Smooth muscle cell (in vitro differentiated cells): ENCODE data around the gene PSMD4. TPM values are rescaled to one million over a fixed set of nuclear protein-coding genes. Genes with fewer than 3 reads are reported as not detected.

Source experiments
- DNase-seq: peaks from one replicate; lab custom pipeline; 2025; ENCODE audit not compliant: unreplicated experiment; lab: John Stamatoyannopoulos, UW
- H2AFZ ChIP-seq: fragments of 200-600 bp; sonication (generic); 2 replicates; pipeline ENCODE4 v1.6.0; 2016; ENCODE audit warnings: antibody characterized with exemption, low read depth, mild to moderate bottlenecking
- H3F3A ChIP-seq: fragments of 200-600 bp; sonication (generic); 2 replicates; pipeline ENCODE4 v1.6.0; 2017; ENCODE audit warnings: antibody characterized with exemption, low read depth
- H3K27ac ChIP-seq: fragments of 200-600 bp; sonication (generic); 2 replicates; pipeline ENCODE4 v1.5.1; 2016; ENCODE audit warnings: low read depth, mild to moderate bottlenecking
- H3K27me3 ChIP-seq: fragments of 200-600 bp; sonication (generic); 2 replicates; pipeline ENCODE4 v1.6.1; 2016; ENCODE audit warnings: low read depth, mild to moderate bottlenecking
- H3K36me3 ChIP-seq: fragments of 200-600 bp; sonication (generic); 2 replicates; pipeline ENCODE4 v1.5.1; 2016; ENCODE audit warnings: low read depth
- H3K4me1 ChIP-seq: fragments of 200-600 bp; sonication (generic); 2 replicates; pipeline ENCODE4 v1.5.1; 2016; ENCODE audit warnings: low read depth
- H3K4me2 ChIP-seq: fragments of 200-600 bp; sonication (generic); 2 replicates; pipeline ENCODE4 v1.6.0; 2016; ENCODE audit warnings: mild to moderate bottlenecking
- H3K4me3 ChIP-seq: fragments of 200-600 bp; sonication (generic); 2 replicates; pipeline ENCODE4 v1.5.1; 2016; ENCODE audit warnings: mild to moderate bottlenecking
- H3K79me2 ChIP-seq: fragments of 200-600 bp; sonication (generic); 2 replicates; pipeline ENCODE4 v1.6.0; 2016; ENCODE audit warnings: low read depth, mild to moderate bottlenecking
- H3K9ac ChIP-seq: fragments of 200-600 bp; sonication (generic); 2 replicates; pipeline ENCODE4 v1.6.0; 2016; ENCODE audit warnings: low read depth
- H3K9me3 ChIP-seq: fragments of 200-600 bp; sonication (generic); replicated peaks from 2 replicates; pipeline ENCODE4 v1.5.1; 2016; ENCODE audit warnings: low read depth
- H4K20me1 ChIP-seq: fragments of 200-600 bp; sonication (generic); 2 replicates; pipeline ENCODE4 v1.6.0; 2016; ENCODE audit warnings: low read depth
- WGBS: methylation state at CpG from one replicate; pipeline ENCODE4 v1.1.7; 2016; ENCODE audit warnings: low lambda C conversion rate; 5-methylcytosine and 5-hydroxymethylcytosine counted together
- polyA plus RNA-seq: library from polyadenylated mRNA; unstranded; fragments of >200 nt; fragmentation: Nextera tagmentation; extraction: Ambion mirVana; gene quantifications from 2 replicates; pipeline ENCODE4 v1.2.1, GENCODE V29; 2016
- total RNA-seq: library from RNA; depleted of rRNA; stranded (reverse); fragments of >200 nt; gene quantifications from 2 replicates; pipeline ENCODE4 v1.2.3, GENCODE V29; 2014
- TF ChIP-seq, protein P1 (sequence below): fragments of 200-600 bp; sonication (generic); IDR thresholded peaks from 2 replicates; pipeline ENCODE4 v1.5.1; 2017; ENCODE audit warnings: borderline replicate concordance, mild to moderate bottlenecking, antibody characterized with exemption; ENCODE audit not compliant: insufficient read depth, poor library complexity, severe bottlenecking

The PSMD4 gene
- total and polyA plus RNA-seq, 2 experiments from 2014 or later, result 109 to 198 TPM

DNA sequence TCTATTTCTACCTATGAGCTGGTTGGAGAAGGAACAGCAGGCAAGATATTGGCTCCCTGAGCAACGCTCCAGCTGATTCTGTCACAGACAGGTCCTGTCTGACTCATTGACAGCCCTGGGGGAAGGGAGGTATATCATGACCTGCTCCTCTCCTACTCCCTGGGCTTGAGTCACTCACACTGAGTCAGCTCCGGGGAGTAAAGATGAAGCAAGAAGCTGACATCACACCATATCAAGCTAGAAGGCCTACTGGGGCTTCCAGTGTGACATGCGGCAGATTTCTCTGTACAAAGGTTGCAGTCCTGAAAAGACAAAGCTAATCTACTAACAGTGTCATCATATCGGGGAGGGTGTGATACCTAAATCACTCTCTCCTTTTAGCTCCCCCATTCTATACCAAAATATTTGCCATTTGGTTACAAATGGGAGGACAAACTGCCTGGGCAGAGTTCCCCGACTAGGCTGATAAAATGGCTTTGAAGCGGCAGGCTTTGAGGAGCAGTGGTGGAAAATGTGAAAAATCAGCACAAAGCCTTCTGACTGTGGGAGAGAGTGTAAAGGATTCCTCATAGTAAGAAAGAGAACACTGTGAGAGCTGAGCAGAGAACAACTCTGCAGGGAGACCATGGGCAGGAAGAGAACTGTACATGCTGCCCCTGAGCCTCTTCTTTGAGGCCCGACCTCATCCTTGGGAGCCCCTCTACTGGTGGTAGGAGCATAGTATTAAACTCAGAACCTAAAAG lies 57.2 kb downstream of the PSMD4 start:
- H2AFZ ChIP-seq, result no peak overlapping the region
- no peaks in the 10 kb centered on the region for H3K27me3 ChIP-seq
- H3K36me3 ChIP-seq, result peaks cover 3% of the 10 kb centered on the region
- DNase-seq, result peak; percentile 45
- peaks cover 20% of the 10 kb centered on the region for H3F3A ChIP-seq
- peak overlapping the region; percentile 95 for H3K9ac ChIP-seq
- peak overlapping the region; percentile 99 for H3K27ac ChIP-seq
- H3K79me2 ChIP-seq, result peaks cover 10% of the 10 kb centered on the region
- H3K9me3 ChIP-seq, result no peaks in the 10 kb centered on the region
- peaks cover 26% of the 10 kb centered on the region for H4K20me1 ChIP-seq
- peaks cover 33% of the 10 kb centered on the region for H3K4me1 ChIP-seq
- no peak overlapping the region for H3K4me3 ChIP-seq
- TF ChIP-seq, protein P1, sequence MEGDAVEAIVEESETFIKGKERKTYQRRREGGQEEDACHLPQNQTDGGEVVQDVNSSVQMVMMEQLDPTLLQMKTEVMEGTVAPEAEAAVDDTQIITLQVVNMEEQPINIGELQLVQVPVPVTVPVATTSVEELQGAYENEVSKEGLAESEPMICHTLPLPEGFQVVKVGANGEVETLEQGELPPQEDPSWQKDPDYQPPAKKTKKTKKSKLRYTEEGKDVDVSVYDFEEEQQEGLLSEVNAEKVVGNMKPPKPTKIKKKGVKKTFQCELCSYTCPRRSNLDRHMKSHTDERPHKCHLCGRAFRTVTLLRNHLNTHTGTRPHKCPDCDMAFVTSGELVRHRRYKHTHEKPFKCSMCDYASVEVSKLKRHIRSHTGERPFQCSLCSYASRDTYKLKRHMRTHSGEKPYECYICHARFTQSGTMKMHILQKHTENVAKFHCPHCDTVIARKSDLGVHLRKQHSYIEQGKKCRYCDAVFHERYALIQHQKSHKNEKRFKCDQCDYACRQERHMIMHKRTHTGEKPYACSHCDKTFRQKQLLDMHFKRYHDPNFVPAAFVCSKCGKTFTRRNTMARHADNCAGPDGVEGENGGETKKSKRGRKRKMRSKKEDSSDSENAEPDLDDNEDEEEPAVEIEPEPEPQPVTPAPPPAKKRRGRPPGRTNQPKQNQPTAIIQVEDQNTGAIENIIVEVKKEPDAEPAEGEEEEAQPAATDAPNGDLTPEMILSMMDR, result no peak
- H3K4me2 ChIP-seq, result peak overlapping the region; percentile 72
- WGBS, result 10% methylated on average over 7 of the region's 7 CpGs

DNA sequence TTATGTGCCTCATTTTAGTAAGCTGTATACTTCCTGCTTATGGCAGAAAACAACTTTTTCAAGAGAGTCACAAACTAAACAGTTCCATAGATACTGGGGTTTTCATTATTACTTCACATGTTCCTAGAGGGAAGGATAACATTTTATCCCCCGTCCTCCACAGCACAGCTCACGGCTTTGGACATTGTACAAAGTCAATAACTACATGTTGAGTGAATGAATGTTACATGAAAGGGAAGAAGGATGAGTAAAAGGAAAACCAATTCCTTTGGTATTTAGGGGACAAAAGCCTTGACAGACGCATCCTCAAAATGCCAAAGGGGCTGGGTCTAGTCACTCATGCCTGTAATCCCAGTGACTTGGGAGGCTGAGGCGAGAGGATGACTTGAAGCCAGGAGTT lies 57.9 kb downstream of the PSMD4 start:
- H3K4me3 ChIP-seq, result no peak overlapping the region
- TF ChIP-seq, protein P1, result no peak
- WGBS, result 45% methylated on average over 4 of the region's 4 CpGs
- no peak overlapping the region for H2AFZ ChIP-seq
- H3K36me3 ChIP-seq, result no peaks in the 10 kb centered on the region
- peaks cover 33% of the 10 kb centered on the region for H3K4me1 ChIP-seq
- H3K9ac ChIP-seq, result peak overlapping the region; percentile 95
- H3K27me3 ChIP-seq, result no peaks in the 10 kb centered on the region
- H3K4me2 ChIP-seq, result peak overlapping the region; percentile 72
- H3F3A ChIP-seq, result peaks cover 20% of the 10 kb centered on the region
- H3K9me3 ChIP-seq, result no peaks in the 10 kb centered on the region
- peaks cover 26% of the 10 kb centered on the region for H4K20me1 ChIP-seq
- no peak for DNase-seq
- H3K27ac ChIP-seq, result peak overlapping the region; percentile 99
- peaks cover 10% of the 10 kb centered on the region for H3K79me2 ChIP-seq

DNA sequence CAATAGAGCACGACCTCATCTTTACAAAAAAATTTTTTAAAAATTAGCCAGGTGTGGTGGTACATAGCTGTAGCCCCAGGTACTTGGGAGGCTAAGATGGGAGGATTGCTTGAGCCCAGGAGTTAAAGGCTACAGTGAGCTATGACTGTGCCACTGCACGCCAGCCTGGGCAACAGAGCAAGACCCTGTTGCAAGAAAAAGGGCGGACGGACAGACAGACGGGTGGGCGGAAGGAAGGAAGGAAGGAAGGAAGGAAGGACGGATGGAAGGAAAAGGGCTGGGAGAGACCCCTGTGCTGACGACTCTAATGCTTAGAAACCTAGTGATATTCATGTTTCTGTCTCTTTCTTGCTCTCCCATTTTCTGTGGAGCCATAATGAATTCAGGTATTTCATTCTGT lies 58.3 kb downstream of the PSMD4 start:
- no peak overlapping the region for H3K4me3 ChIP-seq
- 95% methylated on average over 8 of the region's 8 CpGs for WGBS
- peak overlapping the region; percentile 99 for H3K27ac ChIP-seq
- H3K4me2 ChIP-seq, result peak overlapping the region; percentile 72
- no peaks in the 10 kb centered on the region for H3K36me3 ChIP-seq
- H3K4me1 ChIP-seq, result peaks cover 33% of the 10 kb centered on the region
- H2AFZ ChIP-seq, result no peak overlapping the region
- H3K9ac ChIP-seq, result peak overlapping the region; percentile 95
- H4K20me1 ChIP-seq, result peaks cover 26% of the 10 kb centered on the region
- no peaks in the 10 kb centered on the region for H3K9me3 ChIP-seq
- no peak for DNase-seq
- H3F3A ChIP-seq, result peaks cover 20% of the 10 kb centered on the region
- TF ChIP-seq, protein P1, result no peak
- no peaks in the 10 kb centered on the region for H3K27me3 ChIP-seq
- peaks cover 13% of the 10 kb centered on the region for H3K79me2 ChIP-seq

DNA sequence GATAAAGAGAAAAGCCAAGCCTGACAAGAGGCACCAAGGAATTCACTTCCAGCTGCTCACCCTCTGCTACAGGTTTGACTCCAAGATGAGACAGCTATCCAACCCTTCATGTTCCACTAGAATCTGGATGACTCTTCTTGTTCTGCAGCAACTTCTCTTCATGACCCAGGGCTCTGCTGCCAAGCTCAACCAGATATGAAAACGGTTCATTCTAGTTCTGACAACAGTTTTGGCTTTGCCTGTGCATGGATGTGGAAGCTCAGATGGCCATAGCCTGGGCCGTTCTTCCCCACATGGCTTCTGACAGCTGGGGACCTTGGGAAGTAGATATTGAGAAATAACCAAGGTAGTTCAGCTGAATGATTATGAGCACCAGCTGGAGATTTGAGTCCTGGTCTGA lies 59.0 kb downstream of the PSMD4 start:
- Histone ChIP-seq H3K79me2 (peaks cover 14% of the 10 kb centered on the region), H4K20me1 (peaks cover 26% of the 10 kb centered on the region), H3K4me1 (peaks cover 33% of the 10 kb centered on the region), H3K27me3 (no peaks in the 10 kb centered on the region), H3K4me3 (no peak overlapping the region), H2AFZ (no peak overlapping the region), H3K4me2 (peak overlapping the region; percentile 72), H3K27ac (peak overlapping the region; percentile 99), H3K36me3 (no peaks in the 10 kb centered on the region), H3K9me3 (no peaks in the 10 kb centered on the region), H3K9ac (no peak overlapping the region), H3F3A (peaks cover 20% of the 10 kb centered on the region)
- TF ChIP-seq, protein P1, result no peak
- no peak for DNase-seq
- WGBS, result 96% methylated on average over 2 of the region's 2 CpGs
